Measurements from ENCODE around the gene LMBR1L. TPM values are rescaled to one million over a fixed set of nuclear protein-coding genes. Genes with fewer than 3 reads are reported as not detected.
A peak's percentile ranks its signal among the peaks of the same experiment; 100 is the strongest.

The LMBR1L gene
- total RNA-seq, 6 donors from 2014 or later: 20.4 to 108 (median 57.7) TPM

- TF ChIP-seq CTCF (IDR thresholded peaks at IDR 0.05): no peak
- TF ChIP-seq POLR2A (IDR thresholded peaks at IDR 0.05): no peak
- no peak for TF ChIP-seq EP300 (IDR thresholded peaks at IDR 0.05)
- TF ChIP-seq POLR2AphosphoS5 (IDR thresholded peaks at IDR 0.05): no peak
- WGBS, 2 donors: 67 to 72% methylated on average over 6 of the region's 6 CpGs
- H3K4me1 ChIP-seq: peaks cover 55 to 65% (median 60%) of the 10 kb centered on the region in 4 donors
Observed at GRCh38 chr12:49088932-49089330, 21.7 kb downstream of the LMBR1L start.

GRCh38 chr12:49088150-49088931 is 22.3 kb downstream of the LMBR1L start:
- Histone ChIP-seq H3K27me3 (peaks cover 0 to 39% (median 18%) of the 10 kb centered on the region in 4 donors), H3K4me1 (peaks cover 49 to 59% (median 55%) of the 10 kb centered on the region in 4 donors), H3K36me3 (no peaks in the 10 kb centered on the region), H3K9me3 (no peaks in the 10 kb centered on the region), H3K27ac (peak overlapping the region in 1 of 4 donors; percentile 10), H3K4me3 (no peak overlapping the region)
- DNase-seq (peak in 1 of 2 donors; percentile 89), ATAC-seq (ENCODE audit: low FRiP score in 2 of 2) (peak; percentile 94)
- no peak for TF ChIP-seq EP300 (IDR thresholded peaks at IDR 0.05)
- peak; percentile 83 to 91 (median 87) for TF ChIP-seq CTCF (IDR thresholded peaks at IDR 0.05)
- 2 to 3% methylated on average over 16 to 18 of the region's 18 CpGs for WGBS, 2 donors

More at GRCh38 chr12:49088932-49089330, 21.7 kb downstream of the LMBR1L start:
- no peaks in the 10 kb centered on the region for H3K9me3 ChIP-seq
- no peak for DNase-seq
- no peak for ATAC-seq (ENCODE audit: low FRiP score in 2 of 2)
- no peaks in the 10 kb centered on the region for H3K36me3 ChIP-seq
- H3K4me3 ChIP-seq: no peak overlapping the region
- H3K27me3 ChIP-seq: peaks cover 0 to 44% (median 21%) of the 10 kb centered on the region in 4 donors
- no peak overlapping the region for H3K27ac ChIP-seq

GRCh38 chr12:49086116-49086515 is 24.5 kb downstream of the LMBR1L start:
- no peak for ATAC-seq (ENCODE audit: low FRiP score in 2 of 2)
- 79 to 81% methylated on average over 3 of the region's 3 CpGs for WGBS, 2 donors
- H3K4me1 ChIP-seq: peaks cover 28 to 37% (median 33%) of the 10 kb centered on the region in 4 donors
- TF ChIP-seq CTCF (IDR thresholded peaks at IDR 0.05) (no peak), POLR2AphosphoS5 (IDR thresholded peaks at IDR 0.05) (no peak)
- H3K36me3 ChIP-seq: no peaks in the 10 kb centered on the region
- no peak overlapping the region for H3K4me3 ChIP-seq
- peaks cover 0 to 19% (median 7%) of the 10 kb centered on the region in 4 donors for H3K27me3 ChIP-seq
- no peak overlapping the region for H3K27ac ChIP-seq
- no peak for DNase-seq
- H3K9me3 ChIP-seq: no peaks in the 10 kb centered on the region

GRCh38 chr12:49084438-49084837 is 26.2 kb downstream of the LMBR1L start:
- 100% methylated on average over 3 of the region's 3 CpGs for WGBS, 2 donors
- ATAC-seq (ENCODE audit: low FRiP score in 2 of 2): no peak
- no peaks in the 10 kb centered on the region for H3K36me3 ChIP-seq

More at GRCh38 chr12:49084438-49084837, 26.2 kb downstream of the LMBR1L start:
- DNase-seq: no peak
- TF ChIP-seq EP300 (IDR thresholded peaks at IDR 0.05) (no peak), POLR2A (IDR thresholded peaks at IDR 0.05) (no peak), CTCF (IDR thresholded peaks at IDR 0.05) (no peak), POLR2AphosphoS5 (IDR thresholded peaks at IDR 0.05) (no peak)
- H3K4me1 ChIP-seq: peaks cover 12 to 20% (median 16%) of the 10 kb centered on the region in 4 donors
- H3K4me3 ChIP-seq: no peak overlapping the region
- H3K27me3 ChIP-seq: peaks cover 0 to 6% (median 1%) of the 10 kb centered on the region in 4 donors
- no peak overlapping the region for H3K27ac ChIP-seq
- H3K9me3 ChIP-seq: no peaks in the 10 kb centered on the region

All from upper lobe of left lung (tissue), 6 donors.